ENCODE results near the gene DDX25. TPM values are rescaled to one million over a fixed set of nuclear protein-coding genes. Genes with fewer than 3 reads are reported as not detected.

The DDX25 gene
- total RNA-seq, 2 donors from 2014 or later, result 0.26 TPM; not detected in 1

GRCh38 chr11:125952559-125952958 lies 48.3 kb downstream of the DDX25 start:
- intact Hi-C loops (cut with DNase I), result no loop called here
- H3K27ac ChIP-seq, result peak overlapping the region in 3 of 4 donors; percentile 46 to 78 (median 58)
- WGBS, 2 donors, result 11 to 19% methylated on average over 2 of the region's 2 CpGs

GRCh38 chr11:125952973-125953372 lies 48.7 kb downstream of the DDX25 start:
- no peaks in the 10 kb centered on the region for H3K36me3 ChIP-seq (replicated peaks in 1 of 2; ENCODE audit: insufficient read depth in 1 of 2, low read depth in 2 of 2)
- no peaks in the 10 kb centered on the region for H3K9me3 ChIP-seq
- peak overlapping the region in 3 of 4 donors; percentile 46 to 78 (median 58) for H3K27ac ChIP-seq
- DNase-seq (peak; percentile 39 to 68 (median 60)), ATAC-seq (peak; percentile 67)
- H3K4me1 ChIP-seq, result peaks cover 26% of the 10 kb centered on the region
- H3K4me3 ChIP-seq, result no peak overlapping the region
- no peak for TF ChIP-seq POLR2A (IDR thresholded peaks at IDR 0.05)
- no peak for TF ChIP-seq CTCF (IDR thresholded peaks at IDR 0.05)
- intact Hi-C loops (cut with DNase I), result no loop called here
- H3K27me3 ChIP-seq, result no peaks in the 10 kb centered on the region
- WGBS, 2 donors, result 18% methylated on average over 7 of the region's 7 CpGs

More at GRCh38 chr11:125952559-125952958, 48.3 kb downstream of the DDX25 start:
- H3K36me3 ChIP-seq (replicated peaks in 1 of 2; ENCODE audit: insufficient read depth in 1 of 2, low read depth in 2 of 2), result no peaks in the 10 kb centered on the region
- DNase-seq (no peak), ATAC-seq (no peak)
- TF ChIP-seq POLR2A (IDR thresholded peaks at IDR 0.05), result no peak
- TF ChIP-seq CTCF (IDR thresholded peaks at IDR 0.05), result no peak
- H3K27me3 ChIP-seq, result no peaks in the 10 kb centered on the region
- H3K9me3 ChIP-seq, result no peaks in the 10 kb centered on the region
- no peak overlapping the region for H3K4me3 ChIP-seq
- peaks cover 26% of the 10 kb centered on the region for H3K4me1 ChIP-seq

GRCh38 chr11:125953401-125953935 lies 49.2 kb downstream of the DDX25 start:
- DNase-seq (no peak), ATAC-seq (no peak)
- no peaks in the 10 kb centered on the region for H3K36me3 ChIP-seq (replicated peaks in 1 of 2; ENCODE audit: insufficient read depth in 1 of 2, low read depth in 2 of 2)
- TF ChIP-seq POLR2A (IDR thresholded peaks at IDR 0.05) (no peak), CTCF (IDR thresholded peaks at IDR 0.05) (no peak)
- H3K27me3 ChIP-seq, result no peaks in the 10 kb centered on the region
- intact Hi-C loops (cut with DNase I), result no loop called here
- no peaks in the 10 kb centered on the region for H3K9me3 ChIP-seq
- no peak overlapping the region for H3K4me3 ChIP-seq
- H3K27ac ChIP-seq, result peak overlapping the region in 3 of 4 donors; percentile 46 to 78 (median 58)
- peaks cover 26% of the 10 kb centered on the region for H3K4me1 ChIP-seq
- 70 to 90% methylated on average over 15 to 19 of the region's 20 CpGs for WGBS, 2 donors

GRCh38 chr11:125954123-125954944 lies 50.0 kb downstream of the DDX25 start:
- Histone ChIP-seq H3K4me1 (peaks cover 26% of the 10 kb centered on the region), H3K4me3 (no peak overlapping the region), H3K27me3 (no peaks in the 10 kb centered on the region), H3K27ac (no peak overlapping the region), H3K36me3 (replicated peaks in 1 of 2; ENCODE audit: insufficient read depth in 1 of 2, low read depth in 2 of 2) (no peaks in the 10 kb centered on the region), H3K9me3 (no peaks in the 10 kb centered on the region)
- ATAC-seq, result no peak
- intact Hi-C loops (cut with DNase I), result no loop called here
- no peak for TF ChIP-seq CTCF (IDR thresholded peaks at IDR 0.05)
- no peak for TF ChIP-seq POLR2A (IDR thresholded peaks at IDR 0.05)
- WGBS, 2 donors, result 84 to 85% methylated on average over 19 to 21 of the region's 21 CpGs
- no peak for DNase-seq

Data from body of pancreas (tissue), 4 donors.